HEK293T (cell line): ENCODE measurements around the gene FNDC3B.

ENCODE experiments used
- CTCF ChIA-PET: fragments of 350-600 bp; formaldehyde crosslinking; extraction: SDS; loops from one replicate; lab custom pipeline; 2021; ENCODE audit warnings: antibody characterized with exemption, inconsistent platforms; lab: Yijun Ruan, JAX
- POLR2A ChIA-PET: fragments of 350-600 bp; formaldehyde crosslinking; extraction: SDS; loops from one replicate; lab custom pipeline; 2020; ENCODE audit warnings: antibody characterized with exemption, inconsistent platforms; lab: Yijun Ruan, JAX
- DNase-seq: peaks from one replicate; pipeline ENCODE4 v3.0.0; 2012; ENCODE audit warnings: mixed read lengths; ENCODE audit errors: extremely low spot score
- ARNT ChIP-seq: fragments of 450-650 bp; IDR thresholded peaks from 2 replicates; pipeline ENCODE4 v1.6.1; 2017; ENCODE audit warnings: mild to moderate bottlenecking
- BHLHE40 ChIP-seq: fragments of 450-650 bp; IDR thresholded peaks from 2 replicates; pipeline ENCODE4 v1.6.1; 2016; ENCODE audit warnings: mild to moderate bottlenecking, moderate library complexity, borderline replicate concordance
- CTBP1 ChIP-seq: fragments of 450-650 bp; IDR thresholded peaks from 2 replicates; pipeline ENCODE4 v1.6.1; 2016; ENCODE audit warnings: borderline replicate concordance
- ELF4 ChIP-seq: fragments of 450-650 bp; IDR thresholded peaks from 2 replicates; pipeline ENCODE4 v1.6.1; 2017; ENCODE audit warnings: antibody characterized with exemption
- FOXA1 ChIP-seq: fragments of 450-650 bp; IDR thresholded peaks from 2 replicates; pipeline ENCODE4 v1.6.1; 2016; ENCODE audit warnings: mild to moderate bottlenecking
- FOXK2 ChIP-seq: fragments of 450-650 bp; IDR thresholded peaks from 2 replicates; pipeline ENCODE4 v1.6.1; 2016; ENCODE audit warnings: mild to moderate bottlenecking
- FOXM1 ChIP-seq: fragments of 450-650 bp; IDR thresholded peaks from 2 replicates; pipeline ENCODE4 v1.6.1; 2017; ENCODE audit warnings: mild to moderate bottlenecking, borderline replicate concordance
- HDGF ChIP-seq: fragments of 450-650 bp; IDR thresholded peaks from 2 replicates; pipeline ENCODE4 v1.6.1; 2017; ENCODE audit warnings: antibody characterized with exemption, borderline replicate concordance
- L3MBTL2 ChIP-seq: fragments of 450-650 bp; conservative IDR thresholded peaks from 2 replicates; pipeline ENCODE4 v1.6.1; 2016; ENCODE audit warnings: mild to moderate bottlenecking
- LEF1 ChIP-seq: fragments of 450-650 bp; IDR thresholded peaks from 2 replicates; pipeline ENCODE4 v1.6.1; 2017; ENCODE audit warnings: mild to moderate bottlenecking, borderline replicate concordance
- NFRKB ChIP-seq: fragments of 450-650 bp; IDR thresholded peaks from 2 replicates; pipeline ENCODE4 v1.6.1; 2016; ENCODE audit warnings: mild to moderate bottlenecking, moderate library complexity
- PKNOX1 ChIP-seq: fragments of 450-650 bp; IDR thresholded peaks from 2 replicates; pipeline ENCODE4 v1.6.1; 2016
- SP1 ChIP-seq: fragments of 450-650 bp; IDR thresholded peaks from 2 replicates; pipeline ENCODE4 v1.6.1; 2017
- SUZ12 ChIP-seq: fragments of 450-650 bp; IDR thresholded peaks from 2 replicates; pipeline ENCODE4 v1.6.1; 2016; ENCODE audit warnings: mild to moderate bottlenecking
- TARDBP ChIP-seq: fragments of 450-650 bp; IDR thresholded peaks from 2 replicates; pipeline ENCODE4 v1.6.1; 2016
- ZNF384 ChIP-seq: fragments of 450-650 bp; IDR thresholded peaks from 2 replicates; pipeline ENCODE4 v1.6.1; 2016

Gene FNDC3B

GRCh38 chr3:172140499-172141391 is 101.4 kb downstream of the FNDC3B start:
- DNase-seq: peak; percentile 35
- POLR2A ChIA-PET: interaction anchor here (1.2 kb wide), 1 partner anchor 11 kb away, joined by 3 read pairs; no protein-coding TSS in a partner anchor

GRCh38 chr3:172142051-172142863 is 102.9 kb downstream of the FNDC3B start:
- TF ChIP-seq PKNOX1 (peak; percentile 62), HDGF (no peak), CTBP1 (0 out of 2 replicates have a peak, but pooled peaks have one; percentile 60)
- ChIA-PET POLR2A (no interaction called here), CTCF (interaction anchor here (1.2 kb wide), 1 partner anchor 174 kb away, joined by 3 read pairs; no protein-coding TSS in a partner anchor)
- DNase-seq: no peak

More at GRCh38 chr3:172140499-172141391, 101.4 kb downstream of the FNDC3B start:
- CTCF ChIA-PET: interaction anchor here (0.7 to 1.2 kb wide), 4 partner anchors 12 to 176 kb away, joined by 3 to 4 read pairs (median 3); no protein-coding TSS in a partner anchor
- peak; percentile 74 for TF ChIP-seq PKNOX1
- 0 out of 2 replicates have a peak, but pooled peaks have one; percentile 15 for TF ChIP-seq CTBP1
- no peak for TF ChIP-seq L3MBTL2

GRCh38 chr3:172142864-172143451 is 103.6 kb downstream of the FNDC3B start:
- TF ChIP-seq PKNOX1 (no peak), LEF1 (no peak), TARDBP (no peak), HDGF (no peak), FOXM1 (no peak), ARNT (no peak), NFRKB (no peak), BHLHE40 (no peak), ELF4 (no peak), SUZ12 (no peak)
- ChIA-PET CTCF (no interaction called here), POLR2A (no interaction called here)
- no peak for DNase-seq

GRCh38 chr3:172143739-172144497 is 104.5 kb downstream of the FNDC3B start:
- CTCF ChIA-PET: no interaction called here
- TF ChIP-seq L3MBTL2 (no peak), CTBP1 (no peak), FOXM1 (no peak), PKNOX1 (no peak), NFRKB (no peak), FOXK2 (no peak), ELF4 (no peak), FOXA1 (no peak), ARNT (no peak), HDGF (no peak), LEF1 (no peak), TARDBP (no peak), SP1 (no peak), SUZ12 (no peak), ZNF384 (no peak), BHLHE40 (no peak)
- no peak for DNase-seq
- POLR2A ChIA-PET: no interaction called here

- POLR2A ChIA-PET: no interaction called here
- DNase-seq: no peak
- CTCF ChIA-PET: no interaction called here
- TF ChIP-seq L3MBTL2: no peak
- TF ChIP-seq NFRKB: no peak
- no peak for TF ChIP-seq CTBP1
- no peak for TF ChIP-seq TARDBP
Measured at GRCh38 chr3:172144601-172145000, 105.2 kb downstream of the FNDC3B start.
